ENCODE data around the gene PASD1. TPM values are rescaled to one million over a fixed set of nuclear protein-coding genes. Genes with fewer than 3 reads are reported as not detected.
"Not testable (repeated sequence)": the region's sequence is repeated elsewhere in the genome, so short reads cannot be mapped to it uniquely, and the experiment has no call there.

The PASD1 gene
- total RNA-seq, 1 donor, result not detected

DNA sequence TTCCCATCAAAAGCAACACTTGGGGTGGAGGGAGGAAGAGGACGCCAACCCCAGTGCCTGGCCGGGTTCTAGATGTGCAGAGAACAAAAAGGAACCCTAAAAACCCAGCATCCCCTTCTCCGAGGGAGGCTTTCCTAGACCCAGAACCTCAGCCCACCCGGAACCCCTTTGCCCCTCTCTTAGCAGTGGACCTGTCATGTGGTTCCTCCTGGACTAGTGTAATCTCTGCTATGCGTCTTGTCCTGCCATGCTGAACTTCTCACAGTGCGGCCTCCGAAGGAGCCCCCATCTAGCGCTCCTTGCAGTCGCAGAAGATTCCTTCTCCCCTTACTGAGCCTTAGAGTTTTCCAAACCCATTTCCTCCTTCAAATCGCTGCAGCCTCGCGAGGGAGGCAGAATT lies 130.6 kb downstream of the PASD1 start:
- H3K27ac ChIP-seq (ENCODE audit: low read depth, low read length), result no peak overlapping the region
- DNase-seq (ENCODE audit: insufficient read length, low spot score, missing footprints), result no peak
- H3K4me1 ChIP-seq (ENCODE audit: insufficient read depth, low read length), result no peaks in the 10 kb centered on the region
- no peaks in the 10 kb centered on the region for H3K27me3 ChIP-seq (ENCODE audit: insufficient read depth, low read length)
- no peak overlapping the region for H3K4me2 ChIP-seq (ENCODE audit: insufficient read depth, low read length)
- no peaks in the 10 kb centered on the region for H3K79me2 ChIP-seq (ENCODE audit: insufficient read depth, low read length)
- H3K4me3 ChIP-seq (ENCODE audit: insufficient read depth, low read length), result no peak overlapping the region
- H3K36me3 ChIP-seq (ENCODE audit: insufficient read depth, low read length), result no peaks in the 10 kb centered on the region
- TF ChIP-seq, protein P1, sequence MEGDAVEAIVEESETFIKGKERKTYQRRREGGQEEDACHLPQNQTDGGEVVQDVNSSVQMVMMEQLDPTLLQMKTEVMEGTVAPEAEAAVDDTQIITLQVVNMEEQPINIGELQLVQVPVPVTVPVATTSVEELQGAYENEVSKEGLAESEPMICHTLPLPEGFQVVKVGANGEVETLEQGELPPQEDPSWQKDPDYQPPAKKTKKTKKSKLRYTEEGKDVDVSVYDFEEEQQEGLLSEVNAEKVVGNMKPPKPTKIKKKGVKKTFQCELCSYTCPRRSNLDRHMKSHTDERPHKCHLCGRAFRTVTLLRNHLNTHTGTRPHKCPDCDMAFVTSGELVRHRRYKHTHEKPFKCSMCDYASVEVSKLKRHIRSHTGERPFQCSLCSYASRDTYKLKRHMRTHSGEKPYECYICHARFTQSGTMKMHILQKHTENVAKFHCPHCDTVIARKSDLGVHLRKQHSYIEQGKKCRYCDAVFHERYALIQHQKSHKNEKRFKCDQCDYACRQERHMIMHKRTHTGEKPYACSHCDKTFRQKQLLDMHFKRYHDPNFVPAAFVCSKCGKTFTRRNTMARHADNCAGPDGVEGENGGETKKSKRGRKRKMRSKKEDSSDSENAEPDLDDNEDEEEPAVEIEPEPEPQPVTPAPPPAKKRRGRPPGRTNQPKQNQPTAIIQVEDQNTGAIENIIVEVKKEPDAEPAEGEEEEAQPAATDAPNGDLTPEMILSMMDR (IDR thresholded peaks at IDR 0.05; ENCODE audit: extremely low read depth, low read depth, low read length), result no peak
- H3K9me3 ChIP-seq (ENCODE audit: low read depth, low read length), result no peaks in the 10 kb centered on the region
- no peaks in the 10 kb centered on the region for H4K20me1 ChIP-seq (ENCODE audit: insufficient read depth, low read length)
- no peak overlapping the region for H2AFZ ChIP-seq (ENCODE audit: low read length)

DNA sequence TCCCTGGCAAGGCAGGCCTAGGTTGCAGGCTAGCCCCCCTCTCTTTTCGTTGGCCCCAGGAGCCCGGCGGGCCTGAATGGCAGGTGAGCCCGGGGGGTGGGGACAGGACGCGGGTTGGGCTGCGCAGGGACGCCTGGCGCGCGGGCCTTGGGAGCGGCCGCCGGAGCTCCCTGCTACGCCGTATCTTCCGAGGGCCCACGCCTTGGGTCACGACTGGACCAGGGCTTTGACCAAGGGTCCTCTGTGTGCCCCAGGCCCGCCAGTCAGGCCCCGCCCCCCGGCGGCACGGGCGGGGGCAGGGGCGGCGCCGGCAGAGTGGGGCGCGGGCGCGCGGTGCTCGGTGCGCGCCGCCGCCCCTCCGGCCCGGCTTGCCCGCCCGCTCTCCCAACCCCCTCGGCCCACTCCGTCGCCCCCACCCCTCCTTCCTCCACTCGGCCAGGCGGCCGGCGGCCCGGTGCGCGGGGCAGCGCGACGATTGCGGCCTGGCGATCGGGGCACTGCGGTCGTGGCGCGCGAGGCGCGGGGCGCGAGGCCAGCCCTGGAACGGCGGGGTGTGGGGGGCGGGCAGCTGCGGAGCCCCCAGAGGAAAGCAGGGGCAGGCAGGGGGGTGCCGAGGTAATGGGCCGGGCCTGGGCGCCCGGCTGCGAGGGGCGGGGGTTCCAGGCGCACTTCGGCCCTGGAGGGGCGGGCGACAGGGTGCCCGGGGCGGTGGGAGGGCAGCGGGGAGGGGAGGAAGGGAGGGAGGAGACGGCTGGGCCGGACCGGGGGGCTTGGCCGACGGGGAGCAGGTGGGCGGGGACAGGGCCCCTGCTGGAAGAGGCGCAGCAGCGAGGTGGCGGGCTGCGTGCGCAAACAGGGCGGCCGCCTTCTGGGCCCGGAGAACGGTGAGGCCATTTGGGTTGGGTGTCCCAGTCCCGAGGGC lies 131.4 kb downstream of the PASD1 start, which contains the start of gene PRRG3:
PRRG3 (plus strand) TSS at position 798 of the 922 bp plus-strand sequence. CDS start 3,357 bp downstream, outside the sequence.
- Histone ChIP-seq H3K27ac (ENCODE audit: low read depth, low read length) (no peak within 1 kb of the TSS), H3K79me2 (ENCODE audit: insufficient read depth, low read length) (no peaks in the 10 kb centered on the region), H2AFZ (ENCODE audit: low read length) (no peak within 1 kb of the TSS), H3K36me3 (ENCODE audit: insufficient read depth, low read length) (no peaks in the 10 kb centered on the region), H3K27me3 (ENCODE audit: insufficient read depth, low read length) (no peaks in the 10 kb centered on the region), H3K4me3 (ENCODE audit: insufficient read depth, low read length) (no peak within 1 kb of the TSS), H3K9me3 (ENCODE audit: low read depth, low read length) (no peaks in the 10 kb centered on the region), H3K4me2 (ENCODE audit: insufficient read depth, low read length) (no peak within 1 kb of the TSS), H4K20me1 (ENCODE audit: insufficient read depth, low read length) (no peaks in the 10 kb centered on the region), H3K4me1 (ENCODE audit: insufficient read depth, low read length) (no peaks in the 10 kb centered on the region)
- TF ChIP-seq, protein P1 (IDR thresholded peaks at IDR 0.05; ENCODE audit: extremely low read depth, low read depth, low read length), result no peak
- no peak for DNase-seq (ENCODE audit: insufficient read length, low spot score, missing footprints)

DNA sequence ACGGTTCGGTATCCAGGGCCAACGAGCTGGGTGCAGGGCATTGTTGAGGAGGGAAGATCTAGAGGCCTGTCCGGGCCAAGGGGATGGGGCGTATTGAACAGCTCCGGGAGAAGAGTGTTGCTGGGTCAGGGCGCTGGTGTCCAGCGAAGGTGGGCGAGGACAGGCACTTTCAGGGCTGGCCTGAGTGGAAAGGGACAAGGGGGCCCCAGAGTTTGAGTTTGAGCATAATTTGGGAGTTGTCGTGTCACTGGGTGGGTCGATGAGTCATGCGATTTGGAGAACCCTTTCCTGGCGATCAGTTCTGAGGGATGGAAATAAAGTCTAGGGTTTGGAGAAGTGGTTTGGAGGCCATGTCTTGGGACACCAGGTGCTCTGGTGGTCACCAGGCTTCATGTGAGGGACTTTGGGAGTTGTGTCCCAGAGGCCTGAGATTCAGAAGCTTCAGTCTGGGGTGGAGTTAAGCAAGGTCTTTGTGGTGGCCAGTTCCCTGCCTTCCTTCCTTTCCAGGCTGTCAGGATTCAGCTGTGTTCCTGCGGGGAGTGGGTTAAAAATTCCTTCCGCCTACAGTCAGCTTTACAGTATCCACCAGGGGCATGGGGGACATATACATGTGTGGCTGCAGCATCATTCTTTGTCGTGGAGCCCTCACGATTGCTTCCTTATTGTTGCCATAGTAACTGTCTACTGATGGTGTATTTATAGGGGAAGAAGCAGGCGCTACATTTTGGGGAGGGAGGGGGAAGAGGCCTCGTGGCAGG lies 132.3 kb downstream of the PASD1 start:
- H3K27me3 ChIP-seq (ENCODE audit: insufficient read depth, low read length), result no peaks in the 10 kb centered on the region
- H3K36me3 ChIP-seq (ENCODE audit: insufficient read depth, low read length), result no peaks in the 10 kb centered on the region
- no peak overlapping the region for H3K4me3 ChIP-seq (ENCODE audit: insufficient read depth, low read length)
- DNase-seq (ENCODE audit: insufficient read length, low spot score, missing footprints), result no peak
- no peaks in the 10 kb centered on the region for H4K20me1 ChIP-seq (ENCODE audit: insufficient read depth, low read length)
- no peak overlapping the region for H3K4me2 ChIP-seq (ENCODE audit: insufficient read depth, low read length)
- no peak overlapping the region for H2AFZ ChIP-seq (ENCODE audit: low read length)
- H3K79me2 ChIP-seq (ENCODE audit: insufficient read depth, low read length), result no peaks in the 10 kb centered on the region
- H3K4me1 ChIP-seq (ENCODE audit: insufficient read depth, low read length), result no peaks in the 10 kb centered on the region
- no peak overlapping the region for H3K27ac ChIP-seq (ENCODE audit: low read depth, low read length)
- TF ChIP-seq, protein P1 (IDR thresholded peaks at IDR 0.05; ENCODE audit: extremely low read depth, low read depth, low read length), result no peak
- no peaks in the 10 kb centered on the region for H3K9me3 ChIP-seq (ENCODE audit: low read depth, low read length)

DNA sequence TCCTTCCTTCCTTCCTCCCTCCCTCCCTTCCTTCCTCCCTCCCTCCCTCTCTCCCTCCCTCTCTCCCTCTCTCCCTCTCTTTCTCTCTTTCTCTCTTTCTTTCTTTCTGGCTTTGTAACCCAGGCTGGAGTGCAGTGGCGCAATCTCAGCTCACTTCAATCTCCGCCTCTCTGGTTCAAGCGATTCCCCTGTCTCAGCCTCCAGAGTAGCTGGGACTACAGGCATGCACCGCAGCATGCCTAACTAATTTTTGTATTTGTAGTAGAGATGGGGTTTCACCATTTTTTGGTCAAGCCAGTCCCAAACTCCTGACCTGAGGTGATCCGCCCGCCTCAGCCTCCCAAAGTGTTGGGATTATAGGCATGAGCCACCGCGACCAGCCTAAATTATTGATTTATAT lies 133.6 kb downstream of the PASD1 start:
- not testable (repeated sequence) for H3K27ac ChIP-seq (ENCODE audit: low read depth, low read length); H2AFZ ChIP-seq (ENCODE audit: low read length); H3K36me3 ChIP-seq (ENCODE audit: insufficient read depth, low read length); H3K27me3 ChIP-seq (ENCODE audit: insufficient read depth, low read length); H3K4me3 ChIP-seq (ENCODE audit: insufficient read depth, low read length); H4K20me1 ChIP-seq (ENCODE audit: insufficient read depth, low read length); H3K4me1 ChIP-seq (ENCODE audit: insufficient read depth, low read length); DNase-seq (ENCODE audit: insufficient read length, low spot score, missing footprints); H3K9me3 ChIP-seq (ENCODE audit: low read depth, low read length); H3K4me2 ChIP-seq (ENCODE audit: insufficient read depth, low read length); H3K79me2 ChIP-seq (ENCODE audit: insufficient read depth, low read length)
